Measurements from ENCODE around the gene RAB11FIP3. TPM values are rescaled to one million over a fixed set of nuclear protein-coding genes. Genes with fewer than 3 reads are reported as not detected.

Gene RAB11FIP3
- polyA plus RNA-seq, 1 donor, result 114 TPM

- Histone ChIP-seq H3K36me3 (ENCODE audit: control insufficient read depth, insufficient read depth, low read length) (peaks cover 37% of the 10 kb centered on the region), H3K27ac (ENCODE audit: low read length) (peak overlapping the region; percentile 96)
Measured at GRCh38 chr16:534856-535445, 109.5 kb downstream of the RAB11FIP3 start.

GRCh38 chr16:535446-536405 lies 110.3 kb downstream of the RAB11FIP3 start:
- peak; percentile 91 to 95 for DNase-seq
- Histone ChIP-seq H3K27ac (ENCODE audit: low read length) (peak overlapping the region; percentile 96), H3K27me3 (ENCODE audit: control insufficient read depth, insufficient read depth, low read length) (no peaks in the 10 kb centered on the region), H3K4me3 (ENCODE audit: low read length) (peak overlapping the region; percentile 56), H3K36me3 (ENCODE audit: control insufficient read depth, insufficient read depth, low read length) (peaks cover 38% of the 10 kb centered on the region), H3K9me3 (ENCODE audit: control insufficient read depth, low read depth, low read length) (peaks cover 7% of the 10 kb centered on the region), H3K4me1 (ENCODE audit: control insufficient read depth, insufficient read depth, low read length) (peaks cover 29% of the 10 kb centered on the region)
- no CpG with 5 or more reads among the region's 39 CpGs for WGBS (ENCODE audit: insufficient coverage, low lambda C conversion rate)

More at GRCh38 chr16:534856-535445, 109.5 kb downstream of the RAB11FIP3 start:
- H3K4me3 ChIP-seq (ENCODE audit: low read length), result peak overlapping the region; percentile 56
- H3K27me3 ChIP-seq (ENCODE audit: control insufficient read depth, insufficient read depth, low read length), result no peaks in the 10 kb centered on the region
- H3K4me1 ChIP-seq (ENCODE audit: control insufficient read depth, insufficient read depth, low read length), result peaks cover 37% of the 10 kb centered on the region
- peaks cover 7% of the 10 kb centered on the region for H3K9me3 ChIP-seq (ENCODE audit: control insufficient read depth, low read depth, low read length)
- no peak for DNase-seq
- no CpG with 5 or more reads among the region's 27 CpGs for WGBS (ENCODE audit: insufficient coverage, low lambda C conversion rate)

GRCh38 chr16:536746-537145 lies 111.3 kb downstream of the RAB11FIP3 start:
- WGBS (ENCODE audit: insufficient coverage, low lambda C conversion rate), result no CpG with 5 or more reads among the region's 17 CpGs
- Histone ChIP-seq H3K27ac (ENCODE audit: low read length) (no peak overlapping the region), H3K27me3 (ENCODE audit: control insufficient read depth, insufficient read depth, low read length) (no peaks in the 10 kb centered on the region), H3K4me1 (ENCODE audit: control insufficient read depth, insufficient read depth, low read length) (peaks cover 26% of the 10 kb centered on the region), H3K9me3 (ENCODE audit: control insufficient read depth, low read depth, low read length) (peaks cover 7% of the 10 kb centered on the region), H3K36me3 (ENCODE audit: control insufficient read depth, insufficient read depth, low read length) (peaks cover 39% of the 10 kb centered on the region), H3K4me3 (ENCODE audit: low read length) (no peak overlapping the region)
- DNase-seq, result no peak

- Histone ChIP-seq H3K27ac (ENCODE audit: low read length) (no peak overlapping the region), H3K4me1 (ENCODE audit: control insufficient read depth, insufficient read depth, low read length) (peaks cover 26% of the 10 kb centered on the region)
Measured at GRCh38 chr16:537415-538335, 112.2 kb downstream of the RAB11FIP3 start.

GRCh38 chr16:539901-540530 lies 114.6 kb downstream of the RAB11FIP3 start:
- WGBS (ENCODE audit: insufficient coverage, low lambda C conversion rate), result no CpG with 5 or more reads among the region's 34 CpGs
- Histone ChIP-seq H3K27ac (ENCODE audit: low read length) (no peak overlapping the region), H3K9me3 (ENCODE audit: control insufficient read depth, low read depth, low read length) (peaks cover 10% of the 10 kb centered on the region), H3K4me3 (ENCODE audit: low read length) (no peak overlapping the region), H3K36me3 (ENCODE audit: control insufficient read depth, insufficient read depth, low read length) (peaks cover 41% of the 10 kb centered on the region), H3K27me3 (ENCODE audit: control insufficient read depth, insufficient read depth, low read length) (no peaks in the 10 kb centered on the region), H3K4me1 (ENCODE audit: control insufficient read depth, insufficient read depth, low read length) (peaks cover 29% of the 10 kb centered on the region)
- no peak for DNase-seq

More at GRCh38 chr16:537415-538335, 112.2 kb downstream of the RAB11FIP3 start:
- H3K9me3 ChIP-seq (ENCODE audit: control insufficient read depth, low read depth, low read length), result peaks cover 7% of the 10 kb centered on the region
- no peak overlapping the region for H3K4me3 ChIP-seq (ENCODE audit: low read length)
- H3K27me3 ChIP-seq (ENCODE audit: control insufficient read depth, insufficient read depth, low read length), result no peaks in the 10 kb centered on the region
- WGBS (ENCODE audit: insufficient coverage, low lambda C conversion rate), result 100% methylated on average over 1 of the region's 60 CpGs
- H3K36me3 ChIP-seq (ENCODE audit: control insufficient read depth, insufficient read depth, low read length), result peaks cover 41% of the 10 kb centered on the region
- no peak for DNase-seq

GRCh38 chr16:540645-541340 lies 115.3 kb downstream of the RAB11FIP3 start:
- H3K9me3 ChIP-seq (ENCODE audit: control insufficient read depth, low read depth, low read length), result peaks cover 10% of the 10 kb centered on the region
- peaks cover 22% of the 10 kb centered on the region for H3K4me1 ChIP-seq (ENCODE audit: control insufficient read depth, insufficient read depth, low read length)
- H3K27ac ChIP-seq (ENCODE audit: low read length), result no peak overlapping the region
- no peaks in the 10 kb centered on the region for H3K27me3 ChIP-seq (ENCODE audit: control insufficient read depth, insufficient read depth, low read length)
- no peak overlapping the region for H3K4me3 ChIP-seq (ENCODE audit: low read length)
- no CpG with 5 or more reads among the region's 29 CpGs for WGBS (ENCODE audit: insufficient coverage, low lambda C conversion rate)
- H3K36me3 ChIP-seq (ENCODE audit: control insufficient read depth, insufficient read depth, low read length), result peaks cover 44% of the 10 kb centered on the region
- no peak for DNase-seq

GRCh38 chr16:543301-544164 lies 118.1 kb downstream of the RAB11FIP3 start:
- Histone ChIP-seq H3K9me3 (ENCODE audit: control insufficient read depth, low read depth, low read length) (peaks cover 14% of the 10 kb centered on the region), H3K27ac (ENCODE audit: low read length) (peak overlapping the region; percentile 79), H3K27me3 (ENCODE audit: control insufficient read depth, insufficient read depth, low read length) (no peaks in the 10 kb centered on the region), H3K4me1 (ENCODE audit: control insufficient read depth, insufficient read depth, low read length) (peaks cover 17% of the 10 kb centered on the region), H3K4me3 (ENCODE audit: low read length) (peak overlapping the region; percentile 11), H3K36me3 (ENCODE audit: control insufficient read depth, insufficient read depth, low read length) (peaks cover 29% of the 10 kb centered on the region)
- WGBS (ENCODE audit: insufficient coverage, low lambda C conversion rate), result 80% methylated on average over 1 of the region's 51 CpGs
- peak; percentile 86 to 92 for DNase-seq

GRCh38 chr16:544517-544916 lies 119.1 kb downstream of the RAB11FIP3 start:
- Histone ChIP-seq H3K27me3 (ENCODE audit: control insufficient read depth, insufficient read depth, low read length) (no peaks in the 10 kb centered on the region), H3K4me1 (ENCODE audit: control insufficient read depth, insufficient read depth, low read length) (peaks cover 17% of the 10 kb centered on the region), H3K4me3 (ENCODE audit: low read length) (no peak overlapping the region), H3K9me3 (ENCODE audit: control insufficient read depth, low read depth, low read length) (peaks cover 20% of the 10 kb centered on the region), H3K36me3 (ENCODE audit: control insufficient read depth, insufficient read depth, low read length) (peaks cover 29% of the 10 kb centered on the region), H3K27ac (ENCODE audit: low read length) (peak overlapping the region; percentile 79)
- DNase-seq, result no peak
- 92% methylated on average over 6 of the region's 46 CpGs for WGBS (ENCODE audit: insufficient coverage, low lambda C conversion rate)
